ENCODE data around the gene TUBA4A.

The TUBA4A gene

GRCh38 chr2:219229305-219230058, 24.2 kb downstream of the TUBA4A start, which contains the start of the genes ANKZF1 and ATG9A:
Gene ANKZF1 (plus strand): TSS chr2:219229806. CDS start chr2:219230258, 452 bp downstream.
Gene ATG9A (minus strand): TSS chr2:219229636. CDS start chr2:219228024, 1,612 bp downstream.
- TF ChIP-seq, protein P1, sequence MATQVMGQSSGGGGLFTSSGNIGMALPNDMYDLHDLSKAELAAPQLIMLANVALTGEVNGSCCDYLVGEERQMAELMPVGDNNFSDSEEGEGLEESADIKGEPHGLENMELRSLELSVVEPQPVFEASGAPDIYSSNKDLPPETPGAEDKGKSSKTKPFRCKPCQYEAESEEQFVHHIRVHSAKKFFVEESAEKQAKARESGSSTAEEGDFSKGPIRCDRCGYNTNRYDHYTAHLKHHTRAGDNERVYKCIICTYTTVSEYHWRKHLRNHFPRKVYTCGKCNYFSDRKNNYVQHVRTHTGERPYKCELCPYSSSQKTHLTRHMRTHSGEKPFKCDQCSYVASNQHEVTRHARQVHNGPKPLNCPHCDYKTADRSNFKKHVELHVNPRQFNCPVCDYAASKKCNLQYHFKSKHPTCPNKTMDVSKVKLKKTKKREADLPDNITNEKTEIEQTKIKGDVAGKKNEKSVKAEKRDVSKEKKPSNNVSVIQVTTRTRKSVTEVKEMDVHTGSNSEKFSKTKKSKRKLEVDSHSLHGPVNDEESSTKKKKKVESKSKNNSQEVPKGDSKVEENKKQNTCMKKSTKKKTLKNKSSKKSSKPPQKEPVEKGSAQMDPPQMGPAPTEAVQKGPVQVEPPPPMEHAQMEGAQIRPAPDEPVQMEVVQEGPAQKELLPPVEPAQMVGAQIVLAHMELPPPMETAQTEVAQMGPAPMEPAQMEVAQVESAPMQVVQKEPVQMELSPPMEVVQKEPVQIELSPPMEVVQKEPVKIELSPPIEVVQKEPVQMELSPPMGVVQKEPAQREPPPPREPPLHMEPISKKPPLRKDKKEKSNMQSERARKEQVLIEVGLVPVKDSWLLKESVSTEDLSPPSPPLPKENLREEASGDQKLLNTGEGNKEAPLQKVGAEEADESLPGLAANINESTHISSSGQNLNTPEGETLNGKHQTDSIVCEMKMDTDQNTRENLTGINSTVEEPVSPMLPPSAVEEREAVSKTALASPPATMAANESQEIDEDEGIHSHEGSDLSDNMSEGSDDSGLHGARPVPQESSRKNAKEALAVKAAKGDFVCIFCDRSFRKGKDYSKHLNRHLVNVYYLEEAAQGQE (IDR thresholded peaks at IDR 0.05; ENCODE audit: insufficient replicate concordance, low read depth): peak; percentile 49
- TF ChIP-seq SPI1 (IDR thresholded peaks at IDR 0.05; ENCODE audit: borderline replicate concordance, low read depth) (no peak), POLR2AphosphoS5 (IDR thresholded peaks at IDR 0.05; ENCODE audit: low read depth) (peak; percentile 79), CTCF (IDR thresholded peaks at IDR 0.05; ENCODE audit: insufficient read depth, low read length) (no peak), GABPA (IDR thresholded peaks at IDR 0.05; ENCODE audit: low read depth) (no peak)
- Histone ChIP-seq H3K27ac (replicated peaks) (peak within 1 kb of the TSS; percentile 70), H3K4me3 (replicated peaks; ENCODE audit: insufficient read depth, low read length) (peak within 1 kb of the TSS; percentile 75), H3K27me3 (ENCODE audit: insufficient read depth, poor library complexity, severe bottlenecking) (no peaks in the 10 kb centered on the region)
- peak; percentile 96 to 99 for DNase-seq (ENCODE audit: low read depth in 1 of 2, low spot score in 1 of 2)

GRCh38 chr2:219228911-219229304, 24.8 kb downstream of the TUBA4A start:
- Histone ChIP-seq H3K4me3 (replicated peaks; ENCODE audit: insufficient read depth, low read length) (peak overlapping the region; percentile 75), H3K27ac (replicated peaks) (peak overlapping the region; percentile 2; the same call in 1 of the 2 replicates), H3K27me3 (ENCODE audit: insufficient read depth, poor library complexity, severe bottlenecking) (no peaks in the 10 kb centered on the region)
- TF ChIP-seq CTCF (IDR thresholded peaks at IDR 0.05; ENCODE audit: insufficient read depth, low read length) (no peak), SPI1 (IDR thresholded peaks at IDR 0.05; ENCODE audit: borderline replicate concordance, low read depth) (no peak), POLR2AphosphoS5 (IDR thresholded peaks at IDR 0.05; ENCODE audit: low read depth) (no peak), GABPA (IDR thresholded peaks at IDR 0.05; ENCODE audit: low read depth) (no peak)
- TF ChIP-seq, protein P1 (IDR thresholded peaks at IDR 0.05; ENCODE audit: insufficient replicate concordance, low read depth): no peak
- peak in 1 of 2 experiments; percentile 7 for DNase-seq (ENCODE audit: low read depth in 1 of 2, low spot score in 1 of 2)

DNA sequence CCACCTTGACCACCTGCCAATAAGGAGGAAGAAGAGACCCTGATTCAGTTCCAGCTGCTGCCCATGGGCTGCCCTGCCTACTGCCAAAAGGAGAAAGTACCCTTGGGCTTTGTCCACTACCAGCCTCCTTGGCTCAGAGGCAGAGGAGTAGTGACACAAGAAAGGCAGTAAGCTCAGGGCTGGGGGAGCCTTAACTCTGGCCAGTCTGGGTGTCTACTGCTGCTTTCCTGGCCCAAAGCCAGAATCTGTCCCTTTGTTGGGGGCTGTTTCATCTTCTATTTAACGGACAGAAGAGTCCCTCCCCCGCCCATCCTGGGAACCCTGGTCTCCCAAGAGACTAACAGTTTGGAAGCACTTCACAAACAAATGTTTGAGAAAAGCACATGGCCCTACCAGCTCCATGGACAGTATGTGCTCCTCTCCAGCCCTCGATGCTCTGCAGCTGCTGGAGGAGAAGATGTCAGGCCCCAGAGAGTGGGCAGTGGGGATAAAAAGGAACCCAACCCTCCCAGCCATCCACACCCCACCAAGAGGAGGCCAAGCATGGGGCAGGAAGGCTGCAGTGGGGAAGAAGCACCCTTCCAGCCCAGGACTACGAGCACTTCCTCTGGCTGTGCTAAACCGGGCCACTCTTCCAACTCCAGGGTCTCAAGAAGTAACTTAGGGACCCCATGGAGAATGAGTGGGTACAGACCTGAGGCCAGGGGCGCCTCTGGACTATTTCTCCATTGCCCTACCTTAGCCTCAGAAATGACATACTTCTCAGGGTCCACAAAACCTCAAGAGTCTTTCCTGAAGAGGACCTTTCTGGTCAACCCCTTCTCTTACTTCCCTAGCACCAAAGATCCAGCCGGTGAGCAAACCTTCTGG, 25.4 kb downstream of the TUBA4A start:
- Histone ChIP-seq H3K4me3 (replicated peaks; ENCODE audit: insufficient read depth, low read length) (peak overlapping the region; percentile 75), H3K27me3 (ENCODE audit: insufficient read depth, poor library complexity, severe bottlenecking) (no peaks in the 10 kb centered on the region), H3K27ac (replicated peaks) (peak overlapping the region; percentile 2; the same call in 1 of the 2 replicates)
- DNase-seq (ENCODE audit: low read depth in 1 of 2, low spot score in 1 of 2): peak in 1 of 2 experiments; percentile 14
- TF ChIP-seq, protein P1 (IDR thresholded peaks at IDR 0.05; ENCODE audit: insufficient replicate concordance, low read depth): no peak
- TF ChIP-seq POLR2AphosphoS5 (IDR thresholded peaks at IDR 0.05; ENCODE audit: low read depth) (no peak), SPI1 (IDR thresholded peaks at IDR 0.05; ENCODE audit: borderline replicate concordance, low read depth) (peak; percentile 67; the same call in 1 of the 2 replicates), GABPA (IDR thresholded peaks at IDR 0.05; ENCODE audit: low read depth) (no peak), CTCF (IDR thresholded peaks at IDR 0.05; ENCODE audit: insufficient read depth, low read length) (no peak)
